Activated naive CD4-positive, alpha-beta T cell treated with anti-CD3 and anti-CD28 coated beads for 36 hours (primary cell): ENCODE results near the gene TLR4. TPM values are rescaled to one million over a fixed set of nuclear protein-coding genes. Genes with fewer than 3 reads are reported as not detected.

Source experiments
- CTCF ChIA-PET: fragments of 350-600 bp; sonication (Branson Sonifier 250); formaldehyde crosslinking; loops from one replicate; lab custom pipeline; 2021; ENCODE audit warnings: antibody characterized with exemption; lab: Charles Lee
- DNase-seq: peaks from one replicate; pipeline ENCODE4 v3.0.0-alpha.2; 2020
- H3K27ac Mint-ChIP-seq: one replicate; pipeline ENCODE4 v1.8.0; 2021; ENCODE audit warnings: mild to moderate bottlenecking, mixed read lengths
- H3K27me3 Mint-ChIP-seq: one replicate; pipeline ENCODE4 v1.8.0; 2021; ENCODE audit warnings: low read depth, mixed read lengths
- H3K36me3 Mint-ChIP-seq: one replicate; pipeline ENCODE4 v1.8.0; 2021; ENCODE audit warnings: low read depth, mixed read lengths
- H3K4me1 Mint-ChIP-seq: one replicate; pipeline ENCODE4 v1.8.0; 2021; ENCODE audit warnings: low read depth, mixed read lengths
- H3K4me3 Mint-ChIP-seq: one replicate; pipeline ENCODE4 v1.8.0; 2021; ENCODE audit warnings: mild to moderate bottlenecking, moderate library complexity, mixed read lengths
- H3K9me3 Mint-ChIP-seq: one replicate; pipeline ENCODE4 v1.8.0; 2021; ENCODE audit warnings: mixed read lengths
- intact Hi-C: fragments of 100-400 bp; cut with micrococcal nuclease; formaldehyde crosslinking; loops from one replicate; pipeline ENCODE4 v1.15.1; 2023
- total RNA-seq, 2 experiments: library from RNA; stranded (reverse); gene quantifications; one replicate each; pipeline ENCODE4 v1.2.3, GENCODE V29; 2021

TLR4 gene
- total RNA-seq, 2 experiments from 2014 or later: not detected

- Mint-ChIP-seq H3K4me3 (no peak overlapping the region), H3K27ac (no peak overlapping the region), H3K36me3 (no peaks in the 10 kb centered on the region), H3K4me1 (peaks cover 3% of the 10 kb centered on the region), H3K9me3 (peaks cover 6% of the 10 kb centered on the region), H3K27me3 (peaks cover 16% of the 10 kb centered on the region)
- intact Hi-C loops: no loop called here
- CTCF ChIA-PET: no interaction called here
- no peak for DNase-seq
Measured at GRCh38 chr9:117687532-117687931, 16.7 kb upstream of the TLR4 start.

- intact Hi-C loops: no loop called here
- Mint-ChIP-seq H3K9me3 (peaks cover 9% of the 10 kb centered on the region), H3K4me1 (no peaks in the 10 kb centered on the region), H3K36me3 (no peaks in the 10 kb centered on the region), H3K27me3 (peaks cover 6% of the 10 kb centered on the region), H3K4me3 (no peak overlapping the region), H3K27ac (no peak overlapping the region)
- no peak for DNase-seq
- CTCF ChIA-PET: no interaction called here
Measured at GRCh38 chr9:117691367-117691766, 12.8 kb upstream of the TLR4 start.

GRCh38 chr9:117696154-117696553 lies 8.0 kb upstream of the TLR4 start:
- no peaks in the 10 kb centered on the region for H3K27me3 Mint-ChIP-seq
- DNase-seq: no peak
- no peak overlapping the region for H3K27ac Mint-ChIP-seq
- no peak overlapping the region for H3K4me3 Mint-ChIP-seq
- CTCF ChIA-PET: no interaction called here
- H3K9me3 Mint-ChIP-seq: peaks cover 4% of the 10 kb centered on the region
- H3K36me3 Mint-ChIP-seq: no peaks in the 10 kb centered on the region
- no peaks in the 10 kb centered on the region for H3K4me1 Mint-ChIP-seq
- intact Hi-C loops: no loop called here

GRCh38 chr9:117697046-117697445 lies 7.2 kb upstream of the TLR4 start:
- no peaks in the 10 kb centered on the region for H3K4me1 Mint-ChIP-seq
- H3K9me3 Mint-ChIP-seq: peaks cover 4% of the 10 kb centered on the region
- intact Hi-C loops: no loop called here
- no peak overlapping the region for H3K4me3 Mint-ChIP-seq
- no peak overlapping the region for H3K27ac Mint-ChIP-seq
- no peak for DNase-seq
- H3K27me3 Mint-ChIP-seq: no peaks in the 10 kb centered on the region
- CTCF ChIA-PET: no interaction called here
- H3K36me3 Mint-ChIP-seq: no peaks in the 10 kb centered on the region

- intact Hi-C loops: no loop called here
- H3K4me1 Mint-ChIP-seq: no peaks in the 10 kb centered on the region
- CTCF ChIA-PET: interaction anchor here (1.0 kb wide), 1 partner anchor 11 kb away, joined by 3 read pairs; no protein-coding TSS in a partner anchor
- H3K9me3 Mint-ChIP-seq: no peaks in the 10 kb centered on the region
- no peak overlapping the region for H3K4me3 Mint-ChIP-seq
- H3K36me3 Mint-ChIP-seq: no peaks in the 10 kb centered on the region
- H3K27ac Mint-ChIP-seq: no peak overlapping the region
- H3K27me3 Mint-ChIP-seq: peaks cover 9% of the 10 kb centered on the region
- no peak for DNase-seq
Measured at GRCh38 chr9:117703537-117703936, 666 bp upstream of the TLR4 start.

GRCh38 chr9:117704597-117704996 lies 394 bp downstream of the TLR4 start:
- Mint-ChIP-seq H3K27ac (no peak overlapping the region), H3K4me3 (no peak overlapping the region), H3K36me3 (no peaks in the 10 kb centered on the region), H3K9me3 (no peaks in the 10 kb centered on the region), H3K27me3 (peaks cover 9% of the 10 kb centered on the region), H3K4me1 (no peaks in the 10 kb centered on the region)
- CTCF ChIA-PET: no interaction called here
- intact Hi-C loops: no loop called here
- no peak for DNase-seq

- no peak for DNase-seq
- CTCF ChIA-PET: no interaction called here
- Mint-ChIP-seq H3K9me3 (no peaks in the 10 kb centered on the region), H3K4me3 (no peak overlapping the region), H3K36me3 (no peaks in the 10 kb centered on the region), H3K4me1 (no peaks in the 10 kb centered on the region), H3K27me3 (peaks cover 12% of the 10 kb centered on the region), H3K27ac (no peak overlapping the region)
- intact Hi-C loops: no loop called here
Measured at GRCh38 chr9:117705386-117705785, 1.2 kb downstream of the TLR4 start.

GRCh38 chr9:117706421-117707116 lies 2.4 kb downstream of the TLR4 start:
- intact Hi-C loops: no loop called here
- no peaks in the 10 kb centered on the region for H3K36me3 Mint-ChIP-seq
- H3K27me3 Mint-ChIP-seq: peaks cover 15% of the 10 kb centered on the region
- DNase-seq: no peak
- H3K27ac Mint-ChIP-seq: no peak overlapping the region
- no peak overlapping the region for H3K4me3 Mint-ChIP-seq
- H3K9me3 Mint-ChIP-seq: no peaks in the 10 kb centered on the region
- CTCF ChIA-PET: no interaction called here
- H3K4me1 Mint-ChIP-seq: no peaks in the 10 kb centered on the region

GRCh38 chr9:117707561-117707960 lies 3.4 kb downstream of the TLR4 start:
- no peak overlapping the region for H3K27ac Mint-ChIP-seq
- H3K4me3 Mint-ChIP-seq: no peak overlapping the region
- H3K27me3 Mint-ChIP-seq: peaks cover 18% of the 10 kb centered on the region
- no peaks in the 10 kb centered on the region for H3K36me3 Mint-ChIP-seq
- no peak for DNase-seq
- intact Hi-C loops: no loop called here
- no peaks in the 10 kb centered on the region for H3K4me1 Mint-ChIP-seq
- CTCF ChIA-PET: no interaction called here
- H3K9me3 Mint-ChIP-seq: no peaks in the 10 kb centered on the region

GRCh38 chr9:117709936-117710335 lies 5.7 kb downstream of the TLR4 start:
- H3K4me1 Mint-ChIP-seq: no peaks in the 10 kb centered on the region

GRCh38 chr9:117714282-117714681 lies 10.1 kb downstream of the TLR4 start:
- no peak overlapping the region for H3K27ac Mint-ChIP-seq
- intact Hi-C loops: no loop called here
- CTCF ChIA-PET: interaction anchor here (0.8 kb wide), 1 partner anchor 9 kb away, joined by 4 read pairs; no protein-coding TSS in a partner anchor
- H3K27me3 Mint-ChIP-seq: peaks cover 15% of the 10 kb centered on the region
- H3K9me3 Mint-ChIP-seq: no peaks in the 10 kb centered on the region
- no peaks in the 10 kb centered on the region for H3K36me3 Mint-ChIP-seq
- DNase-seq: peak; percentile 8
- no peak overlapping the region for H3K4me3 Mint-ChIP-seq
- H3K4me1 Mint-ChIP-seq: peaks cover 8% of the 10 kb centered on the region

More at GRCh38 chr9:117709936-117710335, 5.7 kb downstream of the TLR4 start:
- no peak for DNase-seq
- Mint-ChIP-seq H3K9me3 (no peaks in the 10 kb centered on the region), H3K27me3 (peaks cover 15% of the 10 kb centered on the region), H3K36me3 (no peaks in the 10 kb centered on the region), H3K27ac (no peak overlapping the region), H3K4me3 (no peak overlapping the region)
- intact Hi-C loops: no loop called here
- CTCF ChIA-PET: no interaction called here

GRCh38 chr9:117715411-117715989 lies 11.3 kb downstream of the TLR4 start:
- Mint-ChIP-seq H3K27ac (no peak overlapping the region), H3K27me3 (peaks cover 12% of the 10 kb centered on the region), H3K4me1 (peaks cover 8% of the 10 kb centered on the region), H3K4me3 (no peak overlapping the region), H3K9me3 (no peaks in the 10 kb centered on the region), H3K36me3 (no peaks in the 10 kb centered on the region)
- CTCF ChIA-PET: no interaction called here
- no peak for DNase-seq
- intact Hi-C loops: no loop called here

- peaks cover 3% of the 10 kb centered on the region for H3K27me3 Mint-ChIP-seq
- no peaks in the 10 kb centered on the region for H3K36me3 Mint-ChIP-seq
- H3K9me3 Mint-ChIP-seq: no peaks in the 10 kb centered on the region
- H3K4me3 Mint-ChIP-seq: no peak overlapping the region
- CTCF ChIA-PET: no interaction called here
- H3K4me1 Mint-ChIP-seq: peaks cover 8% of the 10 kb centered on the region
- intact Hi-C loops: no loop called here
- no peak overlapping the region for H3K27ac Mint-ChIP-seq
- peak; percentile 13 for DNase-seq
Measured at GRCh38 chr9:117718085-117718484, 13.9 kb downstream of the TLR4 start.
